OCI-LY7 (cell line): ENCODE data around the gene FCN1. TPM values are rescaled to one million over a fixed set of nuclear protein-coding genes. Genes with fewer than 3 reads are reported as not detected.

Source experiments
- BruUV-seq: library from RNA; stranded (reverse); fragments of 400-500 nt; replicated peaks from 2 replicates; lab custom pipeline; 2021; lab: Mats Ljungman, UMichigan
- CTCF ChIA-PET: fragments of 300-600 bp; sonication (Branson Sonifier 250); formaldehyde crosslinking; loops from one replicate; lab custom pipeline; 2022; ENCODE audit warnings: antibody characterized with exemption; ENCODE audit not compliant: unreplicated experiment; lab: Charles Lee
- POLR2A ChIA-PET: fragments of 300-600 bp; sonication (Branson Sonifier 250); formaldehyde crosslinking; loops from one replicate; lab custom pipeline; 2022; ENCODE audit warnings: antibody characterized with exemption; lab: Charles Lee
- DNase-seq: peaks from one replicate; pipeline ENCODE4 v3.0.0-alpha.2; 2015; ENCODE audit warnings: low spot score
- H2AFZ ChIP-seq: fragments of 200-600 bp; sonication (generic), shearing (Covaris generic); 2 replicates; pipeline ENCODE4 v1.6.1; 2014; ENCODE audit warnings: mild to moderate bottlenecking, antibody characterized with exemption, low read length, moderate library complexity
- H3K27ac ChIP-seq: fragments of 200-600 bp; sonication (generic); 2 replicates; pipeline ENCODE4 v1.5.1; 2014; ENCODE audit warnings: mixed run types, low read depth, mild to moderate bottlenecking, moderate library complexity, low read length, inconsistent platforms; ENCODE audit not compliant: poor library complexity, severe bottlenecking
- H3K36me3 ChIP-seq: fragments of 200-600 bp; sonication (generic); 2 replicates; pipeline ENCODE4 v1.6.1; 2014; ENCODE audit warnings: mild to moderate bottlenecking, antibody characterized with exemption, low read length, moderate library complexity, mixed read lengths; ENCODE audit not compliant: insufficient read depth
- H3K4me1 ChIP-seq: fragments of 200-600 bp; sonication (generic); 2 replicates; pipeline ENCODE4 v1.5.1; 2014; ENCODE audit warnings: mild to moderate bottlenecking, low read length; ENCODE audit not compliant: insufficient read depth, poor library complexity, severe bottlenecking
- H3K4me2 ChIP-seq: fragments of 200-600 bp; sonication (generic); 2 replicates; pipeline ENCODE4 v1.6.1; 2014; ENCODE audit warnings: mild to moderate bottlenecking, low read length
- H3K4me3 ChIP-seq: fragments of 200-600 bp; sonication (generic); 2 replicates; pipeline ENCODE4 v1.5.1; 2014; ENCODE audit warnings: mild to moderate bottlenecking, low read depth, low read length; ENCODE audit not compliant: poor library complexity, severe bottlenecking
- H3K79me2 ChIP-seq: fragments of 200-600 bp; sonication (generic); 2 replicates; pipeline ENCODE4 v1.6.1; 2016; ENCODE audit warnings: low read depth, mild to moderate bottlenecking, low read length, moderate library complexity, mixed read lengths; ENCODE audit not compliant: insufficient read depth
- H3K9me2 ChIP-seq: fragments of 200-600 bp; sonication (generic); 2 replicates; pipeline ENCODE4 v1.6.1; 2016; ENCODE audit warnings: mild to moderate bottlenecking, low read length, mixed read lengths; ENCODE audit not compliant: insufficient read depth
- H3K9me3 ChIP-seq: fragments of 200-600 bp; sonication (generic); 2 replicates; pipeline ENCODE4 v1.6.1; 2014; ENCODE audit warnings: mild to moderate bottlenecking, mixed run types, low read length, mixed read lengths
- H4K20me1 ChIP-seq: fragments of 200-600 bp; sonication (generic); 2 replicates; pipeline ENCODE4 v1.6.1; 2014; ENCODE audit warnings: mild to moderate bottlenecking, antibody characterized with exemption, low read length, moderate library complexity, mixed read lengths; ENCODE audit not compliant: insufficient read depth
- EZH2phosphoT487 ChIP-seq: fragments of 200-600 bp; sonication (generic); IDR thresholded peaks from 2 replicates; pipeline ENCODE4 v1.6.1; 2018; ENCODE audit warnings: low read depth, borderline replicate concordance, mild to moderate bottlenecking, mixed run types, antibody characterized with exemption, low read length, moderate library complexity, mixed read lengths
- intact Hi-C: fragments of 100-400 bp; cut with micrococcal nuclease; formaldehyde crosslinking; loops from one replicate; pipeline ENCODE4 v1.10.0; 2022; ENCODE audit not compliant: unreplicated experiment
- total RNA-seq, 2 experiments: library from RNA; depleted of rRNA in 1 of 2; stranded (reverse); fragments of >200 nt in 1 of 2; shearing (Covaris generic) in 1 of 2; gene quantifications; 2 replicates each; pipeline ENCODE4 v1.2.3, GENCODE V29; 2014 to 2022
- TF ChIP-seq, protein P1 (sequence below): fragments of 200-600 bp; sonication (generic); conservative IDR thresholded peaks from 2 replicates; pipeline ENCODE4 v1.5.1; 2014; ENCODE audit warnings: mild to moderate bottlenecking, antibody characterized with exemption, low read length, moderate library complexity, mixed read lengths

The FCN1 gene
- total RNA-seq, 2 experiments from 2014 or later, result 0.19 to 0.30 TPM

DNA sequence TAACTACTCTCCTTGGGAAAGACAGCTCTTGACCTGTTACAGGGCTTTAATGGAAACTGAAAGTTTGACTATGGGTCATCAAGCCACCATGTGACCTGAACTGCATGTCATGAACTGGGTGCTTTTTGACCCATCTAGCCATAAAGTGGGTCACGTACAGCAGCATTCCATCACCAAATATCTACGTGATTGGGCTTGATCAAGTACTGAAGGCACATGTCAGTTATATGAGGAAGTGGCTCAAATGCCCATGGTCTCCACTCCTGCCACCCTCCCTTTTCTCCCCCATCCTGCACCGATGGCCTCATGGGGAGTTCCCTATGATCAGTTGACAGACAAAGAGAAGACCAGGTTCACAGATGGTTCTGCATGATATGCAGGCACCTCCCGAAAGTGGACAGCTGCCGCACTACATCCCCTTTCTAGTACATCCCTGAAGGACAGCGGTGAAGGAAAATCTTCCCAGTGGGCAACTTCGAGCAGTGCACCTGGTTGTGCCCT is 7.3 kb upstream of the FCN1 start:
- ChIA-PET CTCF (no interaction called here), POLR2A (no interaction called here)
- Histone ChIP-seq H3K79me2 (no peaks in the 10 kb centered on the region), H3K27ac (no peak overlapping the region), H3K4me2 (no peak overlapping the region), H4K20me1 (no peaks in the 10 kb centered on the region), H2AFZ (no peak overlapping the region), H3K4me1 (peaks cover 33% of the 10 kb centered on the region), H3K4me3 (no peak overlapping the region), H3K36me3 (no peaks in the 10 kb centered on the region; the same call in 1 of the 2 replicates), H3K9me3 (peaks cover 2% of the 10 kb centered on the region; the same call in 1 of the 2 replicates), H3K9me2 (no peaks in the 10 kb centered on the region)
- intact Hi-C loops, result no loop called here
- TF ChIP-seq, protein P1, sequence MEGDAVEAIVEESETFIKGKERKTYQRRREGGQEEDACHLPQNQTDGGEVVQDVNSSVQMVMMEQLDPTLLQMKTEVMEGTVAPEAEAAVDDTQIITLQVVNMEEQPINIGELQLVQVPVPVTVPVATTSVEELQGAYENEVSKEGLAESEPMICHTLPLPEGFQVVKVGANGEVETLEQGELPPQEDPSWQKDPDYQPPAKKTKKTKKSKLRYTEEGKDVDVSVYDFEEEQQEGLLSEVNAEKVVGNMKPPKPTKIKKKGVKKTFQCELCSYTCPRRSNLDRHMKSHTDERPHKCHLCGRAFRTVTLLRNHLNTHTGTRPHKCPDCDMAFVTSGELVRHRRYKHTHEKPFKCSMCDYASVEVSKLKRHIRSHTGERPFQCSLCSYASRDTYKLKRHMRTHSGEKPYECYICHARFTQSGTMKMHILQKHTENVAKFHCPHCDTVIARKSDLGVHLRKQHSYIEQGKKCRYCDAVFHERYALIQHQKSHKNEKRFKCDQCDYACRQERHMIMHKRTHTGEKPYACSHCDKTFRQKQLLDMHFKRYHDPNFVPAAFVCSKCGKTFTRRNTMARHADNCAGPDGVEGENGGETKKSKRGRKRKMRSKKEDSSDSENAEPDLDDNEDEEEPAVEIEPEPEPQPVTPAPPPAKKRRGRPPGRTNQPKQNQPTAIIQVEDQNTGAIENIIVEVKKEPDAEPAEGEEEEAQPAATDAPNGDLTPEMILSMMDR, result no peak
- no peak for TF ChIP-seq EZH2phosphoT487
- no TSS peak for BruUV-seq
- no peak for DNase-seq

DNA sequence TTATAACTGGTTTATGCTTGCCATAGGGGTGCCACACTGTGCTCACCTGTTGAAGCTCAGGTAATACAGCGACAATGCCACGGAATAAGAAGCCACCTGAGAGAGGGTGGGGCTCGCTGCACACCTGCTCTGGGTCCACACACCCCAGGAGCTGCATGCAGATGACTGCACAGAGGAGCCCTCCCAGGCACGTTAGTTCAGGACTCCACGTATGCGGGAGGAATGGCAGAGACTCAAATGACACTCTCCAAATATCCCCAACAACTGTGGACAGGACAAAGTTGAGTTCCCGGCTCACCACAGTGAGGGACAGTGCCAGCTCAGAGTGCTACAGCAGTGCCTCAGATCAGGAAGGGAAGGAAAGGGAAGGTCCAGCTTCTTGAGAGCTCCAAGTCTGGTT is 5.8 kb upstream of the FCN1 start:
- Histone ChIP-seq H3K9me3 (peaks cover 18% of the 10 kb centered on the region), H3K36me3 (no peaks in the 10 kb centered on the region; the same call in 1 of the 2 replicates), H3K4me2 (no peak overlapping the region), H3K4me1 (peaks cover 24% of the 10 kb centered on the region), H3K4me3 (no peak overlapping the region), H4K20me1 (no peaks in the 10 kb centered on the region), H3K9me2 (no peaks in the 10 kb centered on the region), H3K27ac (no peak overlapping the region), H3K79me2 (no peaks in the 10 kb centered on the region), H2AFZ (no peak overlapping the region)
- BruUV-seq, result no TSS peak
- ChIA-PET CTCF (no interaction called here), POLR2A (no interaction called here)
- intact Hi-C loops, result no loop called here
- TF ChIP-seq EZH2phosphoT487, result no peak
- TF ChIP-seq, protein P1, result no peak
- no peak for DNase-seq

DNA sequence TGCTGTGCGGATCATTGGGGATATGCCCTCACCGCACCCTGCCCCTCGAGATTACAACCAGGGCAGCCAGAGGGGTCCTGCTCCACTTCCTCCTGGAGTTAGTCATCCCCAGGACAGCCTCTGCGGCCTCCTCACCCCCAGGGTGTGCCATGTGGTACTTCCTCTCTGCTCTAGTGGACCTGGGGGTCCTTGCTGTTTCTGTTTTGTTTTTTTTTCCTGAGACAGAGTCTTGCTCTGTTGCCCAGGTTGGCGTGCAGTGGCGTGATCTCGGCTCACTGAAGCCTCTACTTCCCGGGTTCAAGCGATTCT is 5.2 kb upstream of the FCN1 start:
- intact Hi-C loops, result no loop called here
- Histone ChIP-seq H3K4me3 (no peak overlapping the region), H3K79me2 (no peaks in the 10 kb centered on the region), H3K9me2 (no peaks in the 10 kb centered on the region), H3K27ac (no peak overlapping the region), H3K4me2 (no peak overlapping the region), H3K36me3 (no peaks in the 10 kb centered on the region; the same call in 1 of the 2 replicates), H4K20me1 (no peaks in the 10 kb centered on the region), H3K9me3 (peaks cover 21% of the 10 kb centered on the region), H3K4me1 (peaks cover 24% of the 10 kb centered on the region), H2AFZ (no peak overlapping the region)
- ChIA-PET POLR2A (no interaction called here), CTCF (no interaction called here)
- BruUV-seq, result no TSS peak
- TF ChIP-seq EZH2phosphoT487, result no peak
- TF ChIP-seq, protein P1, result no peak
- DNase-seq, result no peak
